Measurements from ENCODE around the gene ANO7. TPM values are rescaled to one million over a fixed set of nuclear protein-coding genes. Genes with fewer than 3 reads are reported as not detected.

ANO7 gene
- total RNA-seq, 4 donors from 2014 or later, result 0.59 TPM; not detected in 3

DNA sequence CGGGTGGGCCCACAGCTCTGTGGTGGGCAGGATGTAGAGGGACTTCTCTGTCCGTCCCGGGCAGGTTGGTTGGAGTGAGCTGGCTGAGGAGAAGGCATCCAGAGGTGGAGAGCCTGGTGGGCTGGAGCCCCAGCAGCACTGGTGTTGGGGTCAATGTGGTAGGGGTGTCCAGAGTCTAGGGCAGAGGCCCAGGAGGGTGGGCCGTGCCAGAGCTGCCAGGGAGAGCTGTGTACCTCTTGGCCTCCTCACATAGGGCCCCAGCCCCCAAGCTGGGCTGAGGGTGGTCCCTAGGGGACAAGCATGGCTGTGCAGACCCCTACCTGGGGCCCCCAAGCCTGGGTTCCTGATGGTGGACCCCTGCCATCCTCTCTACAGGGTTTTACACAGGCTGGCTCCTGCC lies 16.0 kb downstream of the ANO7 start:
- Histone ChIP-seq H3K9me3 (no peaks in the 10 kb centered on the region), H3K4me1 (no peaks in the 10 kb centered on the region), H3K36me3 (no peaks in the 10 kb centered on the region), H3K27ac (no peak overlapping the region), H3K27me3 (no peaks in the 10 kb centered on the region), H3K4me3 (no peak overlapping the region)
- 82% methylated on average over 4 of the region's 4 CpGs; no CpG with 5 or more reads in 1 of the 2 donors for WGBS, 2 donors
- no peak for DNase-seq
- TF ChIP-seq, protein P1, sequence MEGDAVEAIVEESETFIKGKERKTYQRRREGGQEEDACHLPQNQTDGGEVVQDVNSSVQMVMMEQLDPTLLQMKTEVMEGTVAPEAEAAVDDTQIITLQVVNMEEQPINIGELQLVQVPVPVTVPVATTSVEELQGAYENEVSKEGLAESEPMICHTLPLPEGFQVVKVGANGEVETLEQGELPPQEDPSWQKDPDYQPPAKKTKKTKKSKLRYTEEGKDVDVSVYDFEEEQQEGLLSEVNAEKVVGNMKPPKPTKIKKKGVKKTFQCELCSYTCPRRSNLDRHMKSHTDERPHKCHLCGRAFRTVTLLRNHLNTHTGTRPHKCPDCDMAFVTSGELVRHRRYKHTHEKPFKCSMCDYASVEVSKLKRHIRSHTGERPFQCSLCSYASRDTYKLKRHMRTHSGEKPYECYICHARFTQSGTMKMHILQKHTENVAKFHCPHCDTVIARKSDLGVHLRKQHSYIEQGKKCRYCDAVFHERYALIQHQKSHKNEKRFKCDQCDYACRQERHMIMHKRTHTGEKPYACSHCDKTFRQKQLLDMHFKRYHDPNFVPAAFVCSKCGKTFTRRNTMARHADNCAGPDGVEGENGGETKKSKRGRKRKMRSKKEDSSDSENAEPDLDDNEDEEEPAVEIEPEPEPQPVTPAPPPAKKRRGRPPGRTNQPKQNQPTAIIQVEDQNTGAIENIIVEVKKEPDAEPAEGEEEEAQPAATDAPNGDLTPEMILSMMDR (IDR thresholded peaks at IDR 0.05), result no peak
- no peak for TF ChIP-seq POLR2A (IDR thresholded peaks at IDR 0.05)
- intact Hi-C loops (cut with DNase I), result no loop called here

DNA sequence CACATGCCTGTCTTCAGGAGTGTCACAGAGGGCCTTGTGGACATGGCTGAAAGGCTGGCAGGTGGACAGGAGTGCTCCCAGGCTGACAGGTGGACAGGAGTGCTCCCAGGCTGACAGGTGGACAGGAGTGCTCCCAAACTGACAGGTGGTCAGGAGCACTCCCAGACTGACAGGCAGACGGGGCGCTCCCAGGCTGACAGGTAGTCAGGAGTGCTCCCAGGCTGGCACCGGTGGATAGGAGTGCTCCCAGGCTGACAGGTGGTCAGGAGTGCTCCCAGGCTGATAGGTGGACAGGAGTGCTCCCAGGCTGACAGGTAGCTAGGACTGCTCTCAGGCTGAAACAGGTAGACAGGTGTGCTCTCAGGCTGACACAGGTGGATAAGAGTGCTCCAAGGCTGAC lies 16.6 kb downstream of the ANO7 start:
- Histone ChIP-seq H3K4me1 (no peaks in the 10 kb centered on the region), H3K27me3 (no peaks in the 10 kb centered on the region), H3K4me3 (no peak overlapping the region), H3K27ac (no peak overlapping the region), H3K36me3 (no peaks in the 10 kb centered on the region), H3K9me3 (no peaks in the 10 kb centered on the region)
- intact Hi-C loops (cut with DNase I), result no loop called here
- TF ChIP-seq, protein P1 (IDR thresholded peaks at IDR 0.05), result no peak
- TF ChIP-seq POLR2A (IDR thresholded peaks at IDR 0.05), result no peak
- 83% methylated on average over 3 of the region's 3 CpGs; no CpG with 5 or more reads in 1 of the 2 donors for WGBS, 2 donors
- no peak for DNase-seq

DNA sequence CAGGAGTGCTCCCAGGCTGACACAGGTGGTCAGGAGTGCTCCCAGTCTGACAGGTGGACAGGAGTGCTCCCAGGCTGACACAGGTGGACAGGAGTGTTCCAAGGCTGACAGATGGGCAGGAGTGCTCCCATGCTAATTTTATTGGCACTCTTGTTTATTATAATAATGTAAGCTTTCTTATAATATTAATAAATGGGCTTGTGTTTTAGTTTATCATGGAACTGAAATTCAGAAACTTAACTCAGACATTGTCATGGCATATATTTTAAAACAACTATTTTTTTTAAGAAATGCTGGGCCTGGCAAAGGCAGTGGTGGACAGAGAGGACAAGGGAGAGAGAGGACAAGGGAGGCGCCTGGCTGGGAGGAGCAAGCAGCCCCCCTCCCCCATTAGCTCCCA lies 18.7 kb downstream of the ANO7 start:
- intact Hi-C loops (cut with DNase I), result no loop called here
- Histone ChIP-seq H3K36me3 (no peaks in the 10 kb centered on the region), H3K9me3 (no peaks in the 10 kb centered on the region), H3K27ac (no peak overlapping the region), H3K4me3 (no peak overlapping the region), H3K4me1 (no peaks in the 10 kb centered on the region), H3K27me3 (peaks cover 0 to 7% (median 0%) of the 10 kb centered on the region in 4 donors)
- no peak for DNase-seq
- TF ChIP-seq, protein P1 (IDR thresholded peaks at IDR 0.05), result no peak
- no peak for TF ChIP-seq POLR2A (IDR thresholded peaks at IDR 0.05)
- 56 to 86% methylated on average over 1 of the region's 1 CpG for WGBS, 2 donors

DNA sequence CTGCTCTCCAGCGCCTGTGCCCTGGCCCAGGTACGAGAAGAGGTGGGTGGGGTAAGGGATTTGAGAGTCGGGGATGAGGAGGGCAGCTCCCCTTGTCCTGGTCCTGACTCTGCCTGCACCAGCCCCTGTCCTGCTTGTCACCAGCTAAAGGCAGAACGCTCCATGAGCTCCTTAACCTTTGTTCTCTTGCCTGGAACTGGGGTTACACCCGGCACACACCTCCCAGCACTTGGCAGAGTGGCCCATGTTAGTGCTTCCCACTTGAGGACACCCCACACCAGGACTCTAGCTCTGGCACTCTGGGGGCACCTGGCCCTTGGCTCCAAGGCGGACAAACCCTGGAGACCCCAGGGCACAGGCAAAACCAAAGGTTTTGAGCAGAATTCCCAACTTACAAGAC lies 19.2 kb downstream of the ANO7 start:
- Histone ChIP-seq H3K27ac (no peak overlapping the region), H3K4me1 (no peaks in the 10 kb centered on the region), H3K36me3 (no peaks in the 10 kb centered on the region), H3K9me3 (no peaks in the 10 kb centered on the region), H3K27me3 (peaks cover 0 to 12% (median 0%) of the 10 kb centered on the region in 4 donors), H3K4me3 (no peak overlapping the region)
- 62 to 80% methylated on average over 1 to 6 of the region's 6 CpGs for WGBS, 2 donors
- no peak for DNase-seq
- intact Hi-C loops (cut with DNase I), result no loop called here
- TF ChIP-seq, protein P1 (IDR thresholded peaks at IDR 0.05), result no peak
- TF ChIP-seq POLR2A (IDR thresholded peaks at IDR 0.05), result no peak

DNA sequence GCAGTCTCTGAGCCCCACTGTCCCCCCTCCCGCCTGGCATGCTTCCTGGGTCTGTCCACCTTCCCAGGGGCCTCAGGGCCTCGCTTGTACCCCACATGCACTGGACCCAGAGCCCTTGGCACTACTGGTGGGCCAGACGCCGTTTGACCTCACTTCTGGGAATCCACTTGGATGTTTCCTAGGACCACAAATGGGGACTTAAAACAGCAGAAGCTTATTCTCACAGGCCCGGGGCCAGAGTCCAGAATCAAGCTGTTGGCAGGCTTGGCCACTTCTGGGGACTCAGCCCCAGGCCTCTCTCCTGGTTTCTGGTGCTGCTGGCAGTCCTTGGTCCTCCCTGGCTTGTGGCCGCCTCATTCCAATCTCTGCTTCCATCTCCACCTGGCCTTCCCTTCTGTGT lies 19.6 kb downstream of the ANO7 start:
- Histone ChIP-seq H3K36me3 (no peaks in the 10 kb centered on the region), H3K9me3 (no peaks in the 10 kb centered on the region), H3K27ac (no peak overlapping the region), H3K4me1 (no peaks in the 10 kb centered on the region), H3K27me3 (peaks cover 0 to 12% (median 0%) of the 10 kb centered on the region in 4 donors), H3K4me3 (no peak overlapping the region)
- intact Hi-C loops (cut with DNase I), result no loop called here
- WGBS, 2 donors, result 45 to 86% methylated on average over 1 to 4 of the region's 6 CpGs
- TF ChIP-seq, protein P1 (IDR thresholded peaks at IDR 0.05), result no peak
- TF ChIP-seq POLR2A (IDR thresholded peaks at IDR 0.05), result no peak
- no peak for DNase-seq
